ENCODE measurements around the gene KANSL1. TPM values are rescaled to one million over a fixed set of nuclear protein-coding genes. Genes with fewer than 3 reads are reported as not detected.

The KANSL1 gene
- total RNA-seq, 1 donor: 171 TPM

DNA sequence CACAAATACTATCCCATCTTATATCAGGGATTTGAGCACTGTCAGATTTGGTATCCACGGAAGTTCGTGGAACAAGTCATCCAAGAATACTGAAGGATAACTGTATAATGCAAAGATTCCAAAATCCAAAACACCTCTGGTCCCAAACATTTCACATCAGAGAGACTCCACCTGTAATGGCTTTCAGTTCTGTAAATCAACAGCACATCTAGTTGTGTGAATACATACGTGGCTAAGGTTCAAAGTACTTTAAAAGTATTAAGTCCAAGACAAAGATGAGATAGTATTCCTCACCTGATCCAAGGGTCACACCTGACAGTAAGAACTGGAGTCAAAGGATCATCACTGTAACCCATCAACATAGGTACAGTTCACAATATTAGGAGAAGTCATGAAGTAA lies 54.8 kb downstream of the KANSL1 start:
- no peak for DNase-seq (ENCODE audit: low read depth)
- TF ChIP-seq, protein P1, sequence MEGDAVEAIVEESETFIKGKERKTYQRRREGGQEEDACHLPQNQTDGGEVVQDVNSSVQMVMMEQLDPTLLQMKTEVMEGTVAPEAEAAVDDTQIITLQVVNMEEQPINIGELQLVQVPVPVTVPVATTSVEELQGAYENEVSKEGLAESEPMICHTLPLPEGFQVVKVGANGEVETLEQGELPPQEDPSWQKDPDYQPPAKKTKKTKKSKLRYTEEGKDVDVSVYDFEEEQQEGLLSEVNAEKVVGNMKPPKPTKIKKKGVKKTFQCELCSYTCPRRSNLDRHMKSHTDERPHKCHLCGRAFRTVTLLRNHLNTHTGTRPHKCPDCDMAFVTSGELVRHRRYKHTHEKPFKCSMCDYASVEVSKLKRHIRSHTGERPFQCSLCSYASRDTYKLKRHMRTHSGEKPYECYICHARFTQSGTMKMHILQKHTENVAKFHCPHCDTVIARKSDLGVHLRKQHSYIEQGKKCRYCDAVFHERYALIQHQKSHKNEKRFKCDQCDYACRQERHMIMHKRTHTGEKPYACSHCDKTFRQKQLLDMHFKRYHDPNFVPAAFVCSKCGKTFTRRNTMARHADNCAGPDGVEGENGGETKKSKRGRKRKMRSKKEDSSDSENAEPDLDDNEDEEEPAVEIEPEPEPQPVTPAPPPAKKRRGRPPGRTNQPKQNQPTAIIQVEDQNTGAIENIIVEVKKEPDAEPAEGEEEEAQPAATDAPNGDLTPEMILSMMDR (IDR thresholded peaks at IDR 0.05; ENCODE audit: insufficient read depth, low read depth, low read length): no peak
- no peak overlapping the region for H3K4me3 ChIP-seq (ENCODE audit: low read depth, low read length)

- DNase-seq (ENCODE audit: low read depth): no peak
- TF ChIP-seq, protein P1 (IDR thresholded peaks at IDR 0.05; ENCODE audit: insufficient read depth, low read depth, low read length): no peak
- H3K4me3 ChIP-seq (ENCODE audit: low read depth, low read length): no peak overlapping the region
Observed at GRCh38 chr17:46136820-46137219, 56.4 kb downstream of the KANSL1 start.

DNA sequence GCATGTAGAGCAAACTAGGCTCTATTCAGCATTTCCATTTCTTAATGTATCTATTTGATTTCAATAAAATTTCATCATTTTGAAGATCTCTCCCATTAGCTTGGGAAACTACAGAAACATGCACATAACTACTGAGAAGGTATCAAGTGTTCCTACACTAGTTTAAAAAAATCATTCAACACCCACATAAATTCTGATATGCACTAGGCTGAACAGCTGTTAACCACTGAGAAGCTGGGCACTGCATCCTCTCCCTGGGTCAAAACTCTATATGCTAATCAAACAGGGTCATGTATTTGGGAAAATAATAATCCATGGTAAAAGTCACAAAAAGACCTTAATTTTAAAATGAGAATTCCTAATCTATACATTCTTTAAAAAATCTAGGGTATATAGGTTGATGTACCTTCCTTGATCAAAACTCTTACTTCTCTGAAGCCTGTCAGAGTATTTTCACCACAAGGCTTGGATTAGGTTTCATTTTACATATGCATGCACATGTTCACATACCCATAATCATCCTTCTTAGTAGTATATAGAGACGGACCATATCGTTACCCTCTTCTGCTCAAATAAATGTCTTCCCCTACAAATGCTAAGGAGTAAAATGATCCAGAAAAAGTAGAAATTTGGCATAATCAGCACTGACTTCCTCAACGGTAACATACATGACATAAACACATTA lies 57.2 kb downstream of the KANSL1 start:
- DNase-seq (ENCODE audit: low read depth): no peak
- H3K4me3 ChIP-seq (ENCODE audit: low read depth, low read length): no peak overlapping the region
- TF ChIP-seq, protein P1 (IDR thresholded peaks at IDR 0.05; ENCODE audit: insufficient read depth, low read depth, low read length): no peak

DNA sequence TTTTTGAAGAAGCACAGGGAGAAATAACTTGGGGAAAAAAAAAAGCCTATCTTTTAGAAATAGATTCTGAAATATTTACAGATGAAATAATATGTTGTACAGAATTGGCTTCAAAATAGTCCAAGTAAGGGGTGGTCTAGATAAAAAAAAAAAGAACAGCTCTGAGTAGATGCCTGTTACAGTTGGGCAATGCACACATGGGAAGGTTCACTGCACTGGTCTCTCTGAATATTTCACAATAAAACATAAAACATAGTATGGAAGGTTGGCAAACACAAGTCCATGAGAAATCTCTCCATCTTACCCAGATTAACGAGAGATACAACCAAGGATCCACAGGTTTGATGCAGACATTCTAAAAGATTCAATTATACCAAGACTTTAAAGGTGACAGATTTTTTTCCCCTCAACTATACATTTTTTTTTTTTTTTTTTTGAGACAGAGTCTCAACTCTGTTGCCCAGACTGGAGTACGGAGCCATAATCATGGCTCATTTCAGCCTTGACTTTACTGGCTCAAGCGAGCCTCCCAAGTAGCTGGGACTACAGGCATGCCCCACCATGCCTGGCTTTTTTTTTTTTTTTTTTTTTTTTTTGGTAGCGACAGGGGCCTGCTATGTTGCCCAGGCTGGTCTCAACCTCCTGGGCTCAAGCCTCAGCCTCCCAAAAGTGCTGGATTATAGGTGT lies 58.0 kb downstream of the KANSL1 start:
- H3K4me3 ChIP-seq (ENCODE audit: low read depth, low read length): no peak overlapping the region
- DNase-seq (ENCODE audit: low read depth): no peak
- TF ChIP-seq, protein P1 (IDR thresholded peaks at IDR 0.05; ENCODE audit: insufficient read depth, low read depth, low read length): no peak

- TF ChIP-seq, protein P1 (IDR thresholded peaks at IDR 0.05; ENCODE audit: insufficient read depth, low read depth, low read length): no peak
- no peak for DNase-seq (ENCODE audit: low read depth)
- no peak overlapping the region for H3K4me3 ChIP-seq (ENCODE audit: low read depth, low read length)
Observed at GRCh38 chr17:46129302-46129701, 63.9 kb downstream of the KANSL1 start.

GRCh38 chr17:46128453-46128852 lies 64.8 kb downstream of the KANSL1 start:
- no peak overlapping the region for H3K4me3 ChIP-seq (ENCODE audit: low read depth, low read length)
- TF ChIP-seq, protein P1 (IDR thresholded peaks at IDR 0.05; ENCODE audit: insufficient read depth, low read depth, low read length): no peak
- no peak for DNase-seq (ENCODE audit: low read depth)
